ENCODE data around the gene BAIAP2L1. TPM values are rescaled to one million over a fixed set of nuclear protein-coding genes. Genes with fewer than 3 reads are reported as not detected.

Gene BAIAP2L1
- total RNA-seq, 2 donors from 2014 or later, result 63.9 to 66.2 TPM

GRCh38 chr7:98376711-98377110 lies 24.2 kb downstream of the BAIAP2L1 start:
- Histone ChIP-seq H3K27ac (no peak overlapping the region), H3K9me3 (no peaks in the 10 kb centered on the region), H3K9ac (ENCODE audit: low read depth in 2 of 2, low read length in 2 of 2) (no peak overlapping the region), H3K27me3 (no peaks in the 10 kb centered on the region), H3K36me3 (no peaks in the 10 kb centered on the region), H3K4me3 (no peak overlapping the region), H3K4me1 (no peaks in the 10 kb centered on the region)
- DNase-seq, result no peak
- TF ChIP-seq, protein P1, sequence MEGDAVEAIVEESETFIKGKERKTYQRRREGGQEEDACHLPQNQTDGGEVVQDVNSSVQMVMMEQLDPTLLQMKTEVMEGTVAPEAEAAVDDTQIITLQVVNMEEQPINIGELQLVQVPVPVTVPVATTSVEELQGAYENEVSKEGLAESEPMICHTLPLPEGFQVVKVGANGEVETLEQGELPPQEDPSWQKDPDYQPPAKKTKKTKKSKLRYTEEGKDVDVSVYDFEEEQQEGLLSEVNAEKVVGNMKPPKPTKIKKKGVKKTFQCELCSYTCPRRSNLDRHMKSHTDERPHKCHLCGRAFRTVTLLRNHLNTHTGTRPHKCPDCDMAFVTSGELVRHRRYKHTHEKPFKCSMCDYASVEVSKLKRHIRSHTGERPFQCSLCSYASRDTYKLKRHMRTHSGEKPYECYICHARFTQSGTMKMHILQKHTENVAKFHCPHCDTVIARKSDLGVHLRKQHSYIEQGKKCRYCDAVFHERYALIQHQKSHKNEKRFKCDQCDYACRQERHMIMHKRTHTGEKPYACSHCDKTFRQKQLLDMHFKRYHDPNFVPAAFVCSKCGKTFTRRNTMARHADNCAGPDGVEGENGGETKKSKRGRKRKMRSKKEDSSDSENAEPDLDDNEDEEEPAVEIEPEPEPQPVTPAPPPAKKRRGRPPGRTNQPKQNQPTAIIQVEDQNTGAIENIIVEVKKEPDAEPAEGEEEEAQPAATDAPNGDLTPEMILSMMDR (IDR thresholded peaks at IDR 0.05), result no peak
- intact Hi-C loops (cut with DNase I), result no loop called here

GRCh38 chr7:98375664-98376063 lies 25.2 kb downstream of the BAIAP2L1 start:
- Histone ChIP-seq H3K9me3 (no peaks in the 10 kb centered on the region), H3K27me3 (no peaks in the 10 kb centered on the region), H3K27ac (no peak overlapping the region), H3K9ac (ENCODE audit: low read depth in 2 of 2, low read length in 2 of 2) (no peak overlapping the region), H3K36me3 (no peaks in the 10 kb centered on the region), H3K4me3 (no peak overlapping the region), H3K4me1 (no peaks in the 10 kb centered on the region)
- intact Hi-C loops (cut with DNase I), result no loop called here
- no peak for DNase-seq
- TF ChIP-seq, protein P1 (IDR thresholded peaks at IDR 0.05), result no peak

GRCh38 chr7:98374285-98374680 lies 26.6 kb downstream of the BAIAP2L1 start:
- Histone ChIP-seq H3K9ac (ENCODE audit: low read depth in 2 of 2, low read length in 2 of 2) (no peak overlapping the region), H3K9me3 (no peaks in the 10 kb centered on the region), H3K4me1 (no peaks in the 10 kb centered on the region), H3K36me3 (no peaks in the 10 kb centered on the region), H3K4me3 (no peak overlapping the region), H3K27ac (no peak overlapping the region), H3K27me3 (no peaks in the 10 kb centered on the region)
- DNase-seq, result no peak
- intact Hi-C loops (cut with DNase I), result no loop called here
- TF ChIP-seq, protein P1 (IDR thresholded peaks at IDR 0.05), result no peak

DNA sequence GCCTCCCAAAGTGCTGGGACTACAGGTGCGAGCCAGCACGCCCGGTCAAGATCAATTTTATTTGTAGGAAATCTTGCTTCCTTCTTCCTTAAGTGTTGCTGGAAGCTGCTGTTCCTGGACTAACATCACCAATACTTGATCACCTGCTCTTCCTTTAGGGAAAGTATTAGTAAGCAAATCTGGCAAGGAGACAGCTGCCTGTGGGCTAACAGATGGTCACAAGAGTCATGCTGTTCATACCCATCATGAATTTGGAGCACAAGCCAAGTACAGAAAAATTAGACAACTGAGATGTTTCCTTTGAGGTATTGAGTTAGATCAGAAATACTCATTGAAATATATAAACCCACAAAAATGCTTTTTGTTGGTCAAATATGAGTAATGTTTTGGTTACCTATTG lies 27.9 kb downstream of the BAIAP2L1 start:
- no peaks in the 10 kb centered on the region for H3K9me3 ChIP-seq
- H3K36me3 ChIP-seq, result no peaks in the 10 kb centered on the region
- H3K27me3 ChIP-seq, result no peaks in the 10 kb centered on the region
- TF ChIP-seq, protein P1 (IDR thresholded peaks at IDR 0.05), result no peak
- H3K9ac ChIP-seq (ENCODE audit: low read depth in 2 of 2, low read length in 2 of 2), result no peak overlapping the region
- no peaks in the 10 kb centered on the region for H3K4me1 ChIP-seq
- no peak overlapping the region for H3K4me3 ChIP-seq
- intact Hi-C loops (cut with DNase I), result no loop called here
- no peak overlapping the region for H3K27ac ChIP-seq
- DNase-seq, result no peak

DNA sequence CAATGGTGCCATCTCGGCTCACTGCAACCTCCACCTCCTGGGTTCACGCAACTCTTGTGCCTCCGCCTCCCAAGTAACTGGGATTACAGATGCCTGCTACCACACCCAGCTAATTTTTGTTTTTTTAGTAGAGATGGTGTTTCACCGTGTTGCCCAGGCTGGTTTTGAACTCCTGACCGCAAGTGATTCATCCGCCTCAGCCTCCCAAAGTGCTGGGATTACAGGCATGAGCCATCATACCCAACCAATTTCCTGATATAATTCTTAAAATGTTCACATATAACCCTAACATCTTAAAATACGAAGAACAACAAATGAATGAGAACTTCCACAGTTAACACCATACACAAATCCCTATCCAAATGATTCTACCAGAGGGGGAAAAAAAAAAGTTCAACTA lies 31.2 kb downstream of the BAIAP2L1 start:
- Histone ChIP-seq H3K9ac (ENCODE audit: low read depth in 2 of 2, low read length in 2 of 2) (no peak overlapping the region), H3K4me3 (no peak overlapping the region), H3K4me1 (no peaks in the 10 kb centered on the region), H3K9me3 (no peaks in the 10 kb centered on the region), H3K27me3 (no peaks in the 10 kb centered on the region), H3K36me3 (no peaks in the 10 kb centered on the region), H3K27ac (no peak overlapping the region)
- intact Hi-C loops (cut with DNase I), result no loop called here
- TF ChIP-seq, protein P1 (IDR thresholded peaks at IDR 0.05), result no peak
- no peak for DNase-seq

- H3K9me3 ChIP-seq, result no peaks in the 10 kb centered on the region
- TF ChIP-seq, protein P1 (IDR thresholded peaks at IDR 0.05), result no peak
- H3K27ac ChIP-seq, result no peak overlapping the region
- no peaks in the 10 kb centered on the region for H3K36me3 ChIP-seq
- intact Hi-C loops (cut with DNase I), result no loop called here
- no peaks in the 10 kb centered on the region for H3K4me1 ChIP-seq
- H3K9ac ChIP-seq (ENCODE audit: low read depth in 2 of 2, low read length in 2 of 2), result no peak overlapping the region
- no peak overlapping the region for H3K4me3 ChIP-seq
- H3K27me3 ChIP-seq, result no peaks in the 10 kb centered on the region
- no peak for DNase-seq
Observed at GRCh38 chr7:98368716-98369115, 32.2 kb downstream of the BAIAP2L1 start.
